Retinal pigment epithelial cell (primary cell): ENCODE measurements around the gene SRP19.

ENCODE experiments used
- DNase-seq: peaks from one replicate; pipeline ENCODE4 v3.0.0-alpha.2; 2010; ENCODE audit warnings: low read depth
- H3K4me3 ChIP-seq: 2 replicates; pipeline ENCODE4 v1.5.1; 2011; ENCODE audit warnings: mild to moderate bottlenecking, low read length, control low read depth, moderate library complexity
- TF ChIP-seq, protein P1 (sequence below): conservative IDR thresholded peaks from 2 replicates; pipeline ENCODE4 v1.5.1; 2011; ENCODE audit warnings: low read depth, low read length, control low read depth, inconsistent platforms

The SRP19 gene

DNA sequence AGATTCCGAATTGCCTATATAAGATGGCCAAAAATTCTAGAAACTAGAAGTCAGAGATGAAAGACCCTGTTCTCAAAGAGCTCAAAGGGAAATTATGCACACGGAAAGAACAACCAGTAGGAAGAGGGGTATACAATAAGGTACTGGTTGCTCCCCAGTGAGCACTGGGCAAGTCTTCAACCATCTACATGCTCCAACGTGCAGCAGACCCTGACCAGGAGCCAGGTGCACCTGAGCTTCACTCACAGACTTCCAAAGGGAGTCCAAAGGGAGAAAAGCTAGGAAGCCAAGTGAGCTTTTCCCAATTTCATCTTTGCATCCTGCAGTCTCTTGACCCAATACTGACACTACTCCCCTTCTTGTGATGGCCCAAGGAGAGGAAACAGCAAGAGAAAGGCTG is 57.0 kb downstream of the SRP19 start:
- TF ChIP-seq, protein P1, sequence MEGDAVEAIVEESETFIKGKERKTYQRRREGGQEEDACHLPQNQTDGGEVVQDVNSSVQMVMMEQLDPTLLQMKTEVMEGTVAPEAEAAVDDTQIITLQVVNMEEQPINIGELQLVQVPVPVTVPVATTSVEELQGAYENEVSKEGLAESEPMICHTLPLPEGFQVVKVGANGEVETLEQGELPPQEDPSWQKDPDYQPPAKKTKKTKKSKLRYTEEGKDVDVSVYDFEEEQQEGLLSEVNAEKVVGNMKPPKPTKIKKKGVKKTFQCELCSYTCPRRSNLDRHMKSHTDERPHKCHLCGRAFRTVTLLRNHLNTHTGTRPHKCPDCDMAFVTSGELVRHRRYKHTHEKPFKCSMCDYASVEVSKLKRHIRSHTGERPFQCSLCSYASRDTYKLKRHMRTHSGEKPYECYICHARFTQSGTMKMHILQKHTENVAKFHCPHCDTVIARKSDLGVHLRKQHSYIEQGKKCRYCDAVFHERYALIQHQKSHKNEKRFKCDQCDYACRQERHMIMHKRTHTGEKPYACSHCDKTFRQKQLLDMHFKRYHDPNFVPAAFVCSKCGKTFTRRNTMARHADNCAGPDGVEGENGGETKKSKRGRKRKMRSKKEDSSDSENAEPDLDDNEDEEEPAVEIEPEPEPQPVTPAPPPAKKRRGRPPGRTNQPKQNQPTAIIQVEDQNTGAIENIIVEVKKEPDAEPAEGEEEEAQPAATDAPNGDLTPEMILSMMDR, result no peak
- H3K4me3 ChIP-seq, result no peak overlapping the region
- no peak for DNase-seq

DNA sequence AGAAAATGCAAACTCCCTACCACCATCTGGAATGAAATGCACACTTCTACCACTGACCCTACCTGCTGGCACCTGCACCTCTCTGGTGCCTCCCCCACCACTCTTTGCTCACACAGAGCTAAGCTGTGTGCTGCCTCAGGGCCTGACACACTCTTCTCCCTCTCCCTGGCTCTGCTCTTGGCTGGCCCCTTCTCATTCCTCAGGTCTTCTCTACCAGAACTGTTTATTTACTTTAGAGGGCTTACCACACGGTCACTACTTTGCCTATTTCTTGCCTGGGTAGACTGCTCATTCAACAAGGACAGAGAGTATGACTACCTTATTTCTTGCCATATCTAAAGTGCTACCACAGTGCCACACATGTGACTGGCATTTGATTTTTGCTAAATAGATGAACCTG is 57.6 kb downstream of the SRP19 start:
- no peak for DNase-seq
- no peak overlapping the region for H3K4me3 ChIP-seq
- TF ChIP-seq, protein P1, result no peak
